CD4-positive, CD25-positive, alpha-beta regulatory T cell (primary cell): ENCODE measurements around the gene PTPRN2. TPM values are rescaled to one million over a fixed set of nuclear protein-coding genes. Genes with fewer than 3 reads are reported as not detected.

ENCODE experiments used
- ATAC-seq, 2 donors: fragments of 150-1000 bp; cut with Tn5 transposase; one replicate each; pipeline ENCODE4 v1.10.0; 2021; ENCODE audit warnings: low read depth in 2 of 2, moderate number of reproducible peaks in 2 of 2, moderate library complexity in 1 of 2
- DNase-seq, 3 donors: peaks; one replicate each; pipeline versions ENCODE4 v3.0.0 to v3.0.0-alpha.2; 2012 to 2022; ENCODE audit warnings: mixed read lengths in 1 of 3
- H3K27ac ChIP-seq: one replicate; pipeline ENCODE4 v1.7.0; 2013; ENCODE audit warnings: mild to moderate bottlenecking, low read length; ENCODE audit not compliant: insufficient read depth, poor library complexity, severe bottlenecking
- H3K27me3 ChIP-seq: one replicate; pipeline ENCODE4 v1.7.0; 2013; ENCODE audit warnings: low read length; ENCODE audit not compliant: control insufficient read depth, insufficient read depth
- H3K36me3 ChIP-seq: one replicate; pipeline ENCODE4 v1.7.0; 2013; ENCODE audit warnings: mild to moderate bottlenecking, low read length, moderate library complexity; ENCODE audit not compliant: control insufficient read depth, insufficient read depth
- H3K4me1 ChIP-seq: 2 replicates; pipeline ENCODE4 v1.7.0; 2013; ENCODE audit warnings: mild to moderate bottlenecking, low read length; ENCODE audit not compliant: insufficient read depth, control insufficient read depth, poor library complexity, severe bottlenecking
- H3K4me3 ChIP-seq: one replicate; pipeline ENCODE4 v1.7.0; 2013; ENCODE audit warnings: low read depth, mild to moderate bottlenecking, low read length, moderate library complexity
- H3K9me3 ChIP-seq, 2 experiments: 1 replicate in 1 of 2; 2 replicates in 1 of 2; pipeline ENCODE4 v1.7.0; 2013; ENCODE audit warnings: low read length in 2 of 2, mild to moderate bottlenecking in 1 of 2, moderate library complexity in 1 of 2; ENCODE audit not compliant: control insufficient read depth in 2 of 2
- H3K27ac Mint-ChIP-seq, 3 donors: one replicate each; pipeline ENCODE4 v1.8.0; 2020 to 2022; ENCODE audit warnings: mild to moderate bottlenecking in 3 of 3, mixed read lengths in 3 of 3, moderate library complexity in 2 of 3
- H3K27me3 Mint-ChIP-seq: one replicate; pipeline ENCODE4 v1.8.0; 2022; ENCODE audit warnings: mild to moderate bottlenecking, mixed read lengths
- H3K36me3 Mint-ChIP-seq: one replicate; pipeline ENCODE4 v1.8.0; 2020; ENCODE audit warnings: mixed read lengths
- H3K4me1 Mint-ChIP-seq, 4 donors: one replicate each; pipeline ENCODE4 v1.8.0; 2020 to 2022; ENCODE audit warnings: mixed read lengths in 4 of 4, mild to moderate bottlenecking in 1 of 4
- H3K4me3 Mint-ChIP-seq, 4 donors: one replicate each; pipeline ENCODE4 v1.8.0; 2020 to 2022; ENCODE audit warnings: mild to moderate bottlenecking in 4 of 4, mixed read lengths in 4 of 4, moderate library complexity in 3 of 4
- H3K9me3 Mint-ChIP-seq, 7 donors: one replicate each; pipeline ENCODE4 v1.8.0; 2020 to 2022; ENCODE audit warnings: mixed read lengths in 7 of 7, mild to moderate bottlenecking in 3 of 7, moderate library complexity in 2 of 7
- polyA plus RNA-seq, 4 donors: library from polyadenylated mRNA; unstranded; fragments of 300-500 nt; fragmentation: Illumina TruSeq; gene quantifications; one replicate each; pipeline ENCODE4 v1.2.3, GENCODE V29; 2021
- total RNA-seq: library from RNA; stranded (reverse); gene quantifications from one replicate; pipeline ENCODE4 v1.2.3, GENCODE V29; 2022

The PTPRN2 gene
- total and polyA plus RNA-seq, 5 donors from 2014 or later = 1.6 to 4.7 (median 2.7) TPM

DNA sequence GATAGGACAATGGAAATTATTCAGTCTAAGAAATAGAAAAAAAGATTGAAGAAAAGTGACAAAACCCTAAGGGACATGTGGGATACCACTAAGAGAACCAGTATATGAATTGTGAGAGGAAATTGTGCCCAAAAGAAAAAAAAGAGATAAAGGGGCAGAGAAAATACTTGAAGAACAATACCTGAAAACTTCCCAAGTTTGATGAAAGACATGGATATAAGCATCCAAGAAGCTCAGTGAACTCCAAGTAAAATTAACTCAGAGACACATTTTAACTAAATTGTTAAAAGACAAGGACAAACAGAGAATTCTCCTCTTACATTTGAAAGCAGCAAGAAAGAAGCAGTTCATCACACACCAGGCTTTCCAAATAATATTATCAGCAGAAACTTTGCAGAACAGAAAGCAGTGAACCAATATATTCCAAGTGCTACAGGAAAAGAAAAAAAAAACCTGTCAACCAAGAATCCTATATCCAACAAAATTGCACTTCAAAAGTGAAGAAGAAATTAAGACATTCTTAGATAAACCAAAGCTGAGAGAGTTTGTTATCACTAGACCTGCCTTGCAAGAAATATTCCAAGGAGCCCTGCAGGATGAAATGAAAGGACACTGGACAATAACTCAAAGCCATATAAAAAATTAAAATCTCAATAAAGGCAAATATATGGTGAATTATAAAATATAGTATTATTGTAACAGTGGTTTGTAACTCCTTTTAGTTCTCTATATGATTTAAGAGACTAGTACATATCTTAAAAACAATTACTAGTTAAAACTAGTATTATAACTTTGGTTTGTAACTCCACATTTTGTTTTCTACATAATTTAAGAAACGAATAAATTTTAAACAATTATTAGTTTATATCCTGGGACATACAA, 470.0 kb downstream of the PTPRN2 start:
- no peak overlapping the region for H3K4me3 ChIP-seq
- DNase-seq (no peak), ATAC-seq (no peak)
- no peaks in the 10 kb centered on the region for H3K4me1 ChIP-seq
- Mint-ChIP-seq H3K27ac (no peak overlapping the region), H3K4me1 (no peaks in the 10 kb centered on the region), H3K4me3 (no peak overlapping the region), H3K27me3 (no peaks in the 10 kb centered on the region), H3K9me3 (peaks cover 0 to 53% (median 14%) of the 10 kb centered on the region in 7 donors), H3K36me3 (no peaks in the 10 kb centered on the region)
- no peak overlapping the region for H3K27ac ChIP-seq
- no peaks in the 10 kb centered on the region for H3K36me3 ChIP-seq
- H3K27me3 ChIP-seq = no peaks in the 10 kb centered on the region
- peaks cover 13 to 36% of the 10 kb centered on the region in 2 experiments for H3K9me3 ChIP-seq

DNA sequence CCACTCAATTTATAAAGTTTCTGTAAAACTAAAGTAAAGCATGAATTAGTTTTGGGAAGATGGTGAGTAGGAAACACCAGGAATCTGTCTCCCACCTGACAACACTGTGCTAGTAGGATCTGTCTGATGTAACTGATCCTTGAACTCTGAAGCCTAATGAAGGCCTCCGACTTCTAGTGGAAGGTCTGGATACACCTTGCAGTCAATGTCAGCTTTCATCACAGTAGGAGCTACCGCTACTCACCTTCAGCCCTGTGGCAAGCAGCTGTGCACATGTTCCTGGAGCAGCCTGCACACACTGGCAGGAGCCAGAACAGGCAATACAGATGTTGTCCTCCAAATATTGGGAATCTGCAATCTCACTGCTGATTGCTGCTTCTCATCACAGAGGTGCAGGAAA, 471.4 kb downstream of the PTPRN2 start:
- DNase-seq (no peak), ATAC-seq (no peak)
- Mint-ChIP-seq H3K27me3 (no peaks in the 10 kb centered on the region), H3K27ac (no peak overlapping the region), H3K4me1 (no peaks in the 10 kb centered on the region), H3K4me3 (no peak overlapping the region), H3K9me3 (peaks cover 0 to 53% (median 14%) of the 10 kb centered on the region in 7 donors), H3K36me3 (no peaks in the 10 kb centered on the region)
- no peak overlapping the region for H3K27ac ChIP-seq
- H3K36me3 ChIP-seq = no peaks in the 10 kb centered on the region
- peaks cover 13 to 40% of the 10 kb centered on the region in 2 experiments for H3K9me3 ChIP-seq
- H3K4me1 ChIP-seq = no peaks in the 10 kb centered on the region
- H3K27me3 ChIP-seq = no peaks in the 10 kb centered on the region
- no peak overlapping the region for H3K4me3 ChIP-seq

DNA sequence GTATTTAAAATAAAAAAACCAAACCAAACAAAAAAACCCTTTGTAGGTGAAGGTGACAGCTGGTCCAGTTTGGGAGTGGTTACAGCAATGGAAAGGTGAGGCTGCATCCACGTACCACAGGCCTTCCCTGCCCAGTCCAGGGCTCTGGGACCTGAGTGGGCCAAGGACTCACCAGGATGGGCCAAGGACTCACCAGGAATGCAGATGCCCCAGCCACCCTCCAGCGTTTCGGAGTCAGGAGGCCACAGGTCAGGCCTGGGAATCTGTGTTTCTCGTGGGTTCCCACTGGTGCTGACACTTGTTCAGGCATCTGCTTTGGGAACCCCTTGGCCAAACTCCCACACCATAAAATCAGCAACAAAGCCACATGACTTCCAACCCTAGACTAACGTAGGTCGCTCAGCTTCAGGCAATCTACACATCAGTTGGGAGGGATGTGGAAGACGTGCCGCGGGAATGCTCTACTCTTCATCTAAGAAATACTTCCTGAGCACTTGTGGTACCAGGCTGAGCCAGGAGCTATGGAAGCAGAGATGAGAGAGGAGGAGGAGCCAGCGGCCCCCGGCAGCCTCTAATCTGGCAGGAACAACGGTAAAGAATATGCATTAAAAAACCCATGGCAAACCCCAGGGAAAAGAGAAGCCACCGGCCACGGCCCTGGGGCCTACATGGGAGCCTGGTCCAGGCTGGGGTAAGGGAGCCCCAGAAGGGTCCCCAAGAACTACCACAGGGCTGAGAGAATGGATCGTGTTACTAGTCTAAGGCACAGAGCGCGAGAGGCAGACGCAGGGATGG, 473.4 kb downstream of the PTPRN2 start:
- Mint-ChIP-seq H3K9me3 (peaks cover 0 to 43% (median 17%) of the 10 kb centered on the region in 7 donors), H3K36me3 (no peaks in the 10 kb centered on the region), H3K4me3 (no peak overlapping the region), H3K27me3 (no peaks in the 10 kb centered on the region), H3K27ac (no peak overlapping the region), H3K4me1 (no peaks in the 10 kb centered on the region)
- no peaks in the 10 kb centered on the region for H3K4me1 ChIP-seq
- peaks cover 13 to 36% of the 10 kb centered on the region in 2 experiments for H3K9me3 ChIP-seq
- no peak overlapping the region for H3K27ac ChIP-seq
- ATAC-seq (no peak), DNase-seq (no peak)
- H3K27me3 ChIP-seq = no peaks in the 10 kb centered on the region
- no peak overlapping the region for H3K4me3 ChIP-seq
- H3K36me3 ChIP-seq = no peaks in the 10 kb centered on the region

DNA sequence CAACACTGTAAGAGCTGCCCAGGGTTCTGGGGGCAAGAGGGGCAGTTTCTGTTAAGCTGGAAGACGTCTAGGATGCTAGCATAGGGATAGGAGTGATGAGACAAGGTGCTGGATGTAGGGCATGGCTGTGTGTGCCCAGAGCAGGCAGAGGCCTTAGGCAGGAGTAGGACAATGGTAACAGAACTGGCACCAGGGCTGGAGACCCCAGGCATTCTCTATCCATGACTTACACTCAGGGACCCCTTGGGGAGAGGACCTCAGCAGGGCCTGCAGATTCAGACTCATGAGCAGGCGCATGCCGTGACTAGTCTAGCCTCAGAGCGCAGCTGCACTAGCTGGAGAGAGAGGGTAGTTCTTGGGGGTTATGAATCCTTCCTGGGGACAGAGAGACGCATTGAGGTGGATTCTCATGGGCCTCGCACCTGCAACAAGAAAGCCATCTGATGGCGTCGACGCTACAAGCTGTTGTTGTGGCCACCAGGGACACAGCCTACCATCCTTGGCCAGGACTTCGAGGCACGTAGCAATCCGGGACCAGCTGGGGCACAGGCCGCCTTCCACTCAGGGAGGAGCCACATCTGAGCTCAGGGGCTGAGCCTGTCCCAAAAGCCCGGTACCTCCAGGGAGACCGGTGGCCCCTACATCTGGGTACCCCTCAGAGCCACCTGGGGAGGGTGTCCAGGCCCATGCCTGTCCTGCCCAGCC, 474.1 kb downstream of the PTPRN2 start:
- H3K36me3 Mint-ChIP-seq = no peaks in the 10 kb centered on the region
- Histone ChIP-seq H3K4me3 (no peak overlapping the region), H3K9me3 (peaks cover 13 to 36% of the 10 kb centered on the region in 2 experiments), H3K27ac (no peak overlapping the region), H3K36me3 (no peaks in the 10 kb centered on the region), H3K27me3 (no peaks in the 10 kb centered on the region), H3K4me1 (no peaks in the 10 kb centered on the region)
- ATAC-seq (no peak), DNase-seq (no peak)
- peaks cover 0 to 36% (median 17%) of the 10 kb centered on the region in 7 donors for H3K9me3 Mint-ChIP-seq
- no peaks in the 10 kb centered on the region for H3K27me3 Mint-ChIP-seq
- H3K4me1 Mint-ChIP-seq = no peaks in the 10 kb centered on the region
- peak overlapping the region in 1 of 3 donors; percentile 86 for H3K27ac Mint-ChIP-seq
- no peak overlapping the region for H3K4me3 Mint-ChIP-seq

DNA sequence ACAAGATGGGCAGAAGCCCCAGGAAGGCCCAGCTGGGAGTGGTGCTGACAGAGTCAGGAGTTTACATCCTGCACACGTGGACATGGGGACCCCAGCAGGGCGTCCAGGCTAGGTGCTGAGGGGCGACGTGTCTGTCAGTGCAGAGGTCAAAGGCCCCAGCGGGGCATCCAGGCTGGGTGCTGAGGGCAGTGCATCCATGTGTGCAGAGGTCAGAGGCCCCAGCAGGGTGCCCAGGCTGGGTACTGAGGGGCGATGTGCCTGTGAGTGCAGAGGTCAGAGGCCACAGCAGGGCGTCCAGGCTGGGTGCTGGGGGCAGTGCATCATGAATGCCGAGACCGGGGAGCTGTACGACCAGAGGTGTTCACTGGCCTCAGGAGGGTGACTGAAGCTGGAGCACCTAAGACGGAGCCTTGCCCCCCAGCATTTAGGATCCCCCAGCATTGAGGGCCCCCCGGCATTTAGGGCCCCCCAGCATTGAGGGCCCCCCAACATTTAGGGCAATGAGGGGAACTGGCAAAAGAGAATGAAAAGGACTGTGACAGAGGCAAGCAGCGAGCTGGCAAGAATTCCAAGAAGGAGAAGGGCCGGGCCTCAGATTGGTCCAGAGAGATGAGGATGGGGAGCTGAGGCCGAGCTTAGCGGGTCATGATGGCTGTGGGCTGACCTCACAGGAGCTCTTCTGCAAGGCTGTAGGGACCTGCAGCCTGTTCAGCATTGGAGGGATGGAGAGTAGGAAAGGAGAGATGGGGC, 474.9 kb downstream of the PTPRN2 start:
- H3K27ac Mint-ChIP-seq = peak overlapping the region in 1 of 3 donors; percentile 86
- H3K4me1 Mint-ChIP-seq = no peaks in the 10 kb centered on the region
- H3K4me3 ChIP-seq = no peak overlapping the region
- H3K36me3 Mint-ChIP-seq = no peaks in the 10 kb centered on the region
- peaks cover 13 to 36% of the 10 kb centered on the region in 2 experiments for H3K9me3 ChIP-seq
- ATAC-seq = no peak
- H3K27ac ChIP-seq = no peak overlapping the region
- H3K27me3 Mint-ChIP-seq = no peaks in the 10 kb centered on the region
- peaks cover 0 to 33% (median 17%) of the 10 kb centered on the region in 7 donors for H3K9me3 Mint-ChIP-seq
- H3K4me3 Mint-ChIP-seq = no peak overlapping the region
- DNase-seq = no peak
- H3K36me3 ChIP-seq = no peaks in the 10 kb centered on the region
- H3K4me1 ChIP-seq = no peaks in the 10 kb centered on the region
- no peaks in the 10 kb centered on the region for H3K27me3 ChIP-seq

DNA sequence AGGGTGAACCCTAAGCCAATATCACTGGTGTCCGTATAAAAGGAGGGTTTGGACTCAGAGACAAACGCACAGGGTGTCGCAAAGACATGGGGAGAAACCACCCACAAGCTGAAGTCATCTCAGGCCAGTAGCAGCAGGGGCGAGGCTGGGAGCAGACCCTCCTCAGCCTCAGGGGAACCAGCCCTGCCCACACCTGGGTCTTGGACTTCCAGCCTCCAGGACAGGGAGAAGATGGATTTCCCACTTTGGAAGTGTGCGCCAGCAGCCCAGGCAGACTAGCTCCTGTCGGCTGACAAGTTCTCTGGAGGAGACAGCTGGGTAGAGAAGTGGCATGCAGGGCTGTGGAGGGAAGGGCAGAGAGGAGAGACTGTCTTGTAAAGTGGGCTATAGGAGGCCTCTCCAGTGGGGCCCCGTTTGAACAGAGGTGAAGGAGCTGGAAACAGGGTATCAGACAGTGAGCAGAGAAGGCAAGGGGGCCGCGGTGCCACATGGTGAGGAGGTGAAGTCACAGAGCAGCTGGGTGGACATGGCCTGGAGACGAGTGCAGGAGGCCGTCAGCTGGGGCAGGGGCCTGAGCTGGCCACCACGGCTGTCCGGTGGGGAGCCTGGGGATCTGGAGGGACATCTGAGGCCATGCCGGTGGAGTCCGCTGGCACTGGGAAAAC, 475.6 kb downstream of the PTPRN2 start:
- Histone ChIP-seq H3K4me3 (no peak overlapping the region), H3K27me3 (no peaks in the 10 kb centered on the region), H3K27ac (no peak overlapping the region), H3K9me3 (peaks cover 8 to 28% of the 10 kb centered on the region in 2 experiments), H3K4me1 (no peaks in the 10 kb centered on the region), H3K36me3 (no peaks in the 10 kb centered on the region)
- DNase-seq = no peak
- Mint-ChIP-seq H3K27ac (no peak overlapping the region), H3K4me1 (no peaks in the 10 kb centered on the region), H3K9me3 (peaks cover 0 to 32% (median 15%) of the 10 kb centered on the region in 7 donors), H3K36me3 (no peaks in the 10 kb centered on the region), H3K27me3 (no peaks in the 10 kb centered on the region), H3K4me3 (peak overlapping the region in 1 of 4 donors; percentile 13)
- ATAC-seq = no peak
